Renal pelvis (tissue), 4 donors: Measurements from ENCODE around the gene LRRC32. TPM values are rescaled to one million over a fixed set of nuclear protein-coding genes. Genes with fewer than 3 reads are reported as not detected.
"Not testable (repeated sequence)": the region's sequence is repeated elsewhere in the genome, so short reads cannot be mapped to it uniquely, and the experiment has no call there.

Source experiments
- DNase-seq: peaks from one replicate; pipeline ENCODE4 v3.0.0-alpha.2; 2013
- polyA plus RNA-seq, 3 donors: library from polyadenylated mRNA; unstranded; fragments of 120-200 nt; gene quantifications; one replicate each; pipeline ENCODE4 v1.2.1, GENCODE V29; 2013; ENCODE audit not compliant: insufficient read length in 3 of 3

Gene LRRC32
- polyA plus RNA-seq, 3 donors = 54.1 to 68.0 (median 61.4) TPM

GRCh38 chr11:76615950-76616349, 54.6 kb downstream of the LRRC32 start:
- no peak for DNase-seq

DNA sequence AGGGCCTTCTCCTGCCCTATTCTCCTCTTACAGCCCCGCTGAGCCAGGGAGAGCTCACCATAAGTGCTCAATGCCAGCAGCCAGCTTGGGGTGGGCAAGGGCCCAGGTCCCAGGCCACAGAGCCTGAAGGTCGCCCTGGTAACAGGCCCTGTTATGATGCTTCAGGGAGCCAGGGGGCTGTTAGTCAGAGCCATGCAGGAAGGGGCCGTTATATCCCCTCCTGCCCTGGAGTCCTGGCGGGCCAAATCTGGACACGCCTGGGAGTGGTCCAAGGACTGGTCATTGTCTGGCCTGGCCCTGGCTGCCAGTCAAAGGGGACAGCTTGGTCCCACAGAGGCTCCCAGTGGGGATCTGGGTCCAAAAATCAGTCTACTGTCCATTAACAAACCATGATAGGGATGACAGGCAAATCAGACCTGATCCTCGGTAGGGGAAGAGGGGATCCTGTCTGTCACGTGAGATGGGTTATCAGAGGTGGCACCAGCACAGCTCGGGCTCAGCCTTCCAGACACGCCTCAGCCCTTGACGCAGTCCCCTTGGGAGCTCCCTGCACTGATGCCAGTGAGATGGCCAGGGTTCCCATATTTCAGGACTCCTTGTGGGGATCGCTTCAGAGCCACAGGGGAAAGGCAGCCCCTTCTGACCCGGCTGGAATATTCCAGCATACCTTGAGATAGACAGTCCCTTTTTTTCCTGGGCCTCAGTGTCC, 55.9 kb downstream of the LRRC32 start:
- no peak for DNase-seq

GRCh38 chr11:76613901-76614300, 56.6 kb downstream of the LRRC32 start:
- DNase-seq = no peak

GRCh38 chr11:76612226-76612625, 58.3 kb downstream of the LRRC32 start:
- DNase-seq = no peak

- DNase-seq = no peak
Measured at GRCh38 chr11:76610871-76611475, 59.6 kb downstream of the LRRC32 start.

- DNase-seq = no peak
Measured at GRCh38 chr11:76610371-76610770, 60.2 kb downstream of the LRRC32 start.

DNA sequence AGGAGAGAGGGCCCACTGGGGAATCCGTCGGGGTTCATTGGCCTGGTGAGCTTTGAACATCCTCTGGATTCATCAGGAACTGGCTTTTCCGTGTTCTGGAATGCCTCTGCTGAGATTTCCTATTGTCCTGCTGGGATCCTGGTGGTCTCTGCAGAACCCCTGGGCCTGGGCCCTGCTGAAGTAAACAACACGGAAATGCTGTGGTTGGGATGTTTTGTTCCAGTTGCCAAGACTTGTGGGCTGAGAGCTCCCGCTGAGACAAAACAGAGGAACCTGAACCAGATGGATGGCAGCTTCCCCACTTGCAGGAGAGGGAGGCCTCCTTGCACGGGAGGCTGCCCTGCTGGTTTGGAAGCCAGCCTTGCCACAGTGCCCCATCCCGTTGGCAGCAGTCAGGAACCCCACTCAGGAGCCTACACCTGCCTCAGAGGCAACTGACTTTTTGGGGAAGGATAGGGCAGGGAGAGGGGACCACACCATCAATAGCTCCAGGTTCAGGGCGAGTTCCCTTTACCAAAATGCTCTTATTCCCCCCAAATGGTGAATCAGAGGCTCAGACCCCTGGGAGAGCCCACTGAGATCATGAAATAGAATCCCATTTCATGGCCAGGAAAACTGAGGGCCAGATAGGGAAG, 60.7 kb downstream of the LRRC32 start:
- DNase-seq = no peak

- DNase-seq = not testable (repeated sequence)
Measured at GRCh38 chr11:76608879-76609460, 61.6 kb downstream of the LRRC32 start.

- DNase-seq = not testable (repeated sequence)
Measured at GRCh38 chr11:76608228-76608627, 62.3 kb downstream of the LRRC32 start.

Other genes with a start within 250 kb of the LRRC32 start
- gene EMSY, start 225.7 kb downstream of the LRRC32 start, polyA plus RNA-seq = 10 to 100 TPM; 29.0 to 37.6 (median 32.9) TPM
- 10 to 100 TPM; 22.7 to 33.1 (median 28.6) TPM for gene TSKU, start 112.6 kb upstream of the LRRC32 start, polyA plus RNA-seq
- gene ACER3, start 190.2 kb upstream of the LRRC32 start, polyA plus RNA-seq = 10 to 100 TPM; 12.7 to 18.3 (median 14.7) TPM